ENCODE results near the gene MIDN.
"Not testable (repeated sequence)": the region's sequence is repeated elsewhere in the genome, so short reads cannot be mapped to it uniquely, and the experiment has no call there.

MIDN gene

GRCh38 chr19:1248139-1248785, at the start of gene MIDN:
Gene MIDN, plus strand, starts transcription at chr19:1248583. Its CDS starts 1,714 bp downstream, at chr19:1250297.
- DNase-seq = peak; percentile 64

- DNase-seq = no peak
These were observed 48.9 kb upstream of the MIDN start for GRCh38 chr19:1199531-1199930.

GRCh38 chr19:1200614-1201013, 47.8 kb upstream of the MIDN start:
- DNase-seq = not testable (repeated sequence)

GRCh38 chr19:1205114-1206099, 43.0 kb upstream of the MIDN start, which contains the start of gene STK11:
Gene STK11, plus strand, starts transcription at chr19:1205778. Its CDS starts 1,136 bp downstream, at chr19:1206914.
- peak; percentile 97 for DNase-seq

GRCh38 chr19:1206150-1206863, 42.1 kb upstream of the MIDN start:
- DNase-seq = no peak

- no peak for DNase-seq
These were observed 41.4 kb upstream of the MIDN start for GRCh38 chr19:1206864-1207450.

- DNase-seq = not testable (repeated sequence)
These were observed 39.6 kb upstream of the MIDN start for GRCh38 chr19:1208830-1209229.

- no peak for DNase-seq
These were observed 38.2 kb upstream of the MIDN start for GRCh38 chr19:1210227-1210538.

- peak; percentile 10 for DNase-seq
These were observed 36.7 kb upstream of the MIDN start for GRCh38 chr19:1211494-1212234.

- peak; percentile 93 for DNase-seq
These were observed 34.7 kb upstream of the MIDN start for GRCh38 chr19:1213391-1214286.

- DNase-seq = no peak
These were observed 34.0 kb upstream of the MIDN start for GRCh38 chr19:1214299-1214861.

GRCh38 chr19:1214862-1215731, 33.3 kb upstream of the MIDN start:
- no peak for DNase-seq

GRCh38 chr19:1216756-1217155, 31.6 kb upstream of the MIDN start:
- DNase-seq = no peak

- DNase-seq = no peak
These were observed 31.0 kb upstream of the MIDN start for GRCh38 chr19:1217366-1217765.

- no peak for DNase-seq
These were observed 29.4 kb upstream of the MIDN start for GRCh38 chr19:1218751-1219567.

- DNase-seq = no peak
These were observed 28.5 kb upstream of the MIDN start for GRCh38 chr19:1219786-1220476.

- DNase-seq = no peak
These were observed 27.9 kb upstream of the MIDN start for GRCh38 chr19:1220477-1220930.
